Thyroid gland (tissue), 4 donors: Measurements from ENCODE around the gene OGFR.
A peak's percentile ranks its signal among the peaks of the same experiment; 100 is the strongest.

Experiments used
- POLR2A ChIP-seq, 2 donors: fragments of 450-650 bp; IDR thresholded peaks; one replicate each; pipeline ENCODE4 v1.6.1; 2017; ENCODE audit warnings: antibody characterized with exemption in 2 of 2, mild to moderate bottlenecking in 2 of 2, moderate library complexity in 1 of 2
- TF ChIP-seq, protein P1 (sequence below), 6 experiments: fragments of 200-600 bp in 3 of 6; fragments of 450-650 bp in 3 of 6; sonication (generic) in 3 of 6; IDR thresholded peaks; one replicate each; pipeline ENCODE4 v1.5.1; 2016 to 2019; ENCODE audit warnings: antibody characterized with exemption in 6 of 6, mild to moderate bottlenecking in 2 of 6, inconsistent platforms in 1 of 6, moderate library complexity in 1 of 6

DNA sequence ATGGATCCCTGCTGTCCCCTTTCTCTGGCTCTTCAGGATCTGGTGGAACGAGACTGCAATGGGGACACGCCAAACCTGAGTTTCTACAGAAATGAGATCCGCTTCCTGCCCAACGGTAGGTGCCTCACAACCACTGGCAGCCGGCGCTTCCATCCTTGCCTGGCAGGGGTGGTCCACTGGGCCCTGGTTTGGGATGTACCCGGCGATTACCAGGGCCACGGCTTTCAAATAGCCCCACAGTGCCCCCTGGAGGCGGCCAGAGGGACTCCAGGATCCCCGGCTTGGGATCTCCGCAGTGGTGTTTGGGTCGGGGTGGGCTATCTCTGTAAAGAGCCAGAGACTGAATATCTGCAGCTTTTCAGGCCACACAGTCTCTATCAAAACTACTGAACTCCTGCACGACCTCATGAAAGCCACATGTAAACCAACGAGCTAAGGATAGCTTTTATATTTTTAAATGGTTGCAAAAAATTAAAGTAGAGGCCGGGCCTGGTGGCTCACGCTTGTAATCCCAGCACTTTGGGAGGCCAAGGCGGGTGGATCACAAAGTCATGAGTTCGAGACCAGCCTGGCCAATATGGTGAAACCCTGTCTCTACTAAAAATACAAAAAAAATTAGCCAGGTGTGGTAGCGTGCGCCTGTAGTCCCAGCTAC lies 3.7 kb downstream of the OGFR start:
- TF ChIP-seq, protein P1, sequence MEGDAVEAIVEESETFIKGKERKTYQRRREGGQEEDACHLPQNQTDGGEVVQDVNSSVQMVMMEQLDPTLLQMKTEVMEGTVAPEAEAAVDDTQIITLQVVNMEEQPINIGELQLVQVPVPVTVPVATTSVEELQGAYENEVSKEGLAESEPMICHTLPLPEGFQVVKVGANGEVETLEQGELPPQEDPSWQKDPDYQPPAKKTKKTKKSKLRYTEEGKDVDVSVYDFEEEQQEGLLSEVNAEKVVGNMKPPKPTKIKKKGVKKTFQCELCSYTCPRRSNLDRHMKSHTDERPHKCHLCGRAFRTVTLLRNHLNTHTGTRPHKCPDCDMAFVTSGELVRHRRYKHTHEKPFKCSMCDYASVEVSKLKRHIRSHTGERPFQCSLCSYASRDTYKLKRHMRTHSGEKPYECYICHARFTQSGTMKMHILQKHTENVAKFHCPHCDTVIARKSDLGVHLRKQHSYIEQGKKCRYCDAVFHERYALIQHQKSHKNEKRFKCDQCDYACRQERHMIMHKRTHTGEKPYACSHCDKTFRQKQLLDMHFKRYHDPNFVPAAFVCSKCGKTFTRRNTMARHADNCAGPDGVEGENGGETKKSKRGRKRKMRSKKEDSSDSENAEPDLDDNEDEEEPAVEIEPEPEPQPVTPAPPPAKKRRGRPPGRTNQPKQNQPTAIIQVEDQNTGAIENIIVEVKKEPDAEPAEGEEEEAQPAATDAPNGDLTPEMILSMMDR (IDR thresholded peaks at IDR 0.05) = peak; percentile 69 to 95 (median 78)
- TF ChIP-seq POLR2A (IDR thresholded peaks at IDR 0.05) = no peak
